ENCODE data around the gene SPNS3.

Gene SPNS3

DNA sequence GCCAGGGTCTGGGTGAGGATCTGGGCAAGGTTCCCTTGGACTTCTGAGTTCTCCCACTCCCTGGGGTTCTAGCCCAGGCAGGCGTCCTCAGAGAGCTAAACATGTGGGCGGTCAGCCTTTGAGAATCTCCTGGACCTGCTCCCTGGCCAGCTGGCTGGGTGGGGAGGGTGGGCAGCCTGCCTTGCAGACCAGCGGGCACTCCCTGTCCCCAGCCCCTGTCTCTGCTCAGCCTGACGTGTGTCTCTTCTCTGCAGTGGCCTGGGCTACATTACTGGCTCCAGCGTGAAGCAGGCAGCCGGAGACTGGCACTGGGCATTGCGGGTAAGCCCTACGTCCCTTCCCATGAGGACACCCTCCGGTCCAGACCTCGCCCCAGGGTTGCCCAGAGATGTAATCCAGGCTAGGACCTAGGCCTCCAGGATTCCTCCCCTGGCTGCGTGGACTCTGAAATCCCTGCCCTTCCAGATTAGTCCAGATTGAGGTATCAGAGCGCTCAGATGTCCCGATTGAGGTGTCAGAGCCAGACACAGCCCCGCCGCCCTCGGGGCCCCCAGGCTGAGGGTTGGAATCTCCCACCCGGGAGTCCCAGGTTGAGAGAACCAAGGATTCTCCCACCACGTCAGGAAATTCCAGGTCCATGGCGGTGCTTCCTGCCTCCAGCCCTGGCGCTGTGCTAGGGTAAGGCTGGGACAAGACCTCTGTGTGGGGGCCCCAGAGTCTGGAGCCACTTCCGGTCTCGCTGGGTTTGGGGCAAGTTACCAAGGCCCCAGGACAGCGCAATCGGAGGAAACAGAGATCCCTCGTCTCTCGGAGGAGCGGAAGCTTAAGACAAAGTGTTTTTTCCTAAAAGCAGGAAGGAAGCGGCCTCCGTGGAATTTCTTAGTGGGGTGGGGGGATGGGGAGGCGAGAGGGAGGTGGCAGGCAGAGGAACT is 97.3 kb downstream of the SPNS3 start:
- no peak for DNase-seq (ENCODE audit: low read depth)

DNA sequence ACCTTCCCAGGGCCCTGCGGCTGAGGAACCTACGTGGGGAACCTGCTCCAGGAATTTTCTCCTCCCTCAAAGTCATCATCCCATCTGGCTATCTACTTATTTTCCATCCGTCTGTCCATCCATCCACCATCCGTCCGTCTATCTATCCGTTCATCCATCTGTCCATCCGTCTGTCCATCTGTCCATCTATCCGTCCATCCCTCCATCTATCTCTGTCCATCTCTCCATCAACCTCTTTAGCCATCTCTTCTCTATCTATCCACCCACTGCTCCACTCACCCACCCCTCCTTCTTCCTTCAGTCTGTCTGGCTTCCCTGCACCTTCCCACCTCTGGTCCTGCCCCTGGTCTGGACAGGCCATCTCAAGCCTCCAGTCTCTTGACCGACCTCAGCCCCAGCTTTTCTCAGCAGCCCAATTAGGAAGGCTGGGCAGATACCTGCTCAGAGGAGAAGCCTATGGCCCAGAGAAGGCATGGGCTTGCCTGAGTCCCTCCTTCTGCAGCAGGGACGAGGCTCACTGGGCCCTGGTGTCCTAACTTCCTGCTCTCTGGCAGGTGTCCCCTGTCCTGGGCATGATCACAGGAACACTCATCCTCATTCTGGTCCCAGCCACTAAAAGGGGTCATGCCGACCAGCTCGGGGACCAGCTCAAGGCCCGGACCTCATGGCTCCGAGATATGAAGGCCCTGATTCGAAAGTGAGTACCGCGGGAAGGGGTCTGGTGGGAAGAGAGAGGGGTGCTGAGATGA is 98.4 kb downstream of the SPNS3 start:
- no peak for DNase-seq (ENCODE audit: low read depth)

DNA sequence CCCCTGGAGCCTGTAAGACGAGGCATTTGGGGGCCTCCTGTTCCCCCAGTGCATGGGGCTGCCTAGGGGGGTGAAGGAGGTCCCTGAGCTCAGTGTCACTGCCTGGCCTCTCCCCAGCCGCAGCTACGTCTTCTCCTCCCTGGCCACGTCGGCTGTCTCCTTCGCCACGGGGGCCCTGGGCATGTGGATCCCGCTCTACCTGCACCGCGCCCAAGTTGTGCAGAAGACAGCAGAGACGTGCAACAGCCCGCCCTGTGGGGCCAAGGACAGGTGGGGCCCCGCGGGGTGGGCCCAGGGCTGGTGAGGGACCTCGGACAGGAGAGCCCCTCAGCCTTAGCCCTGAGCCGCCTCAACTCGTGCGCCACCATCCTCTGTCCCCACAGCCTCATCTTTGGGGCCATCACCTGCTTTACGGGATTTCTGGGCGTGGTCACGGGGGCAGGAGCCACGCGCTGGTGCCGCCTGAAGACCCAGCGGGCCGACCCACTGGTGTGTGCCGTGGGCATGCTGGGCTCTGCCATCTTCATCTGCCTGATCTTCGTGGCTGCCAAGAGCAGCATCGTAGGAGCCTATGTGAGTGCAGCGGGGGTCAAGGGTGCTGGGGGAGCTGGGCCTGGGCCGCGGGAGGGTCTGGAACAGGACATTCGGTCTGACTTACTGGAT is 99.3 kb downstream of the SPNS3 start:
- no peak for DNase-seq (ENCODE audit: low read depth)

DNA sequence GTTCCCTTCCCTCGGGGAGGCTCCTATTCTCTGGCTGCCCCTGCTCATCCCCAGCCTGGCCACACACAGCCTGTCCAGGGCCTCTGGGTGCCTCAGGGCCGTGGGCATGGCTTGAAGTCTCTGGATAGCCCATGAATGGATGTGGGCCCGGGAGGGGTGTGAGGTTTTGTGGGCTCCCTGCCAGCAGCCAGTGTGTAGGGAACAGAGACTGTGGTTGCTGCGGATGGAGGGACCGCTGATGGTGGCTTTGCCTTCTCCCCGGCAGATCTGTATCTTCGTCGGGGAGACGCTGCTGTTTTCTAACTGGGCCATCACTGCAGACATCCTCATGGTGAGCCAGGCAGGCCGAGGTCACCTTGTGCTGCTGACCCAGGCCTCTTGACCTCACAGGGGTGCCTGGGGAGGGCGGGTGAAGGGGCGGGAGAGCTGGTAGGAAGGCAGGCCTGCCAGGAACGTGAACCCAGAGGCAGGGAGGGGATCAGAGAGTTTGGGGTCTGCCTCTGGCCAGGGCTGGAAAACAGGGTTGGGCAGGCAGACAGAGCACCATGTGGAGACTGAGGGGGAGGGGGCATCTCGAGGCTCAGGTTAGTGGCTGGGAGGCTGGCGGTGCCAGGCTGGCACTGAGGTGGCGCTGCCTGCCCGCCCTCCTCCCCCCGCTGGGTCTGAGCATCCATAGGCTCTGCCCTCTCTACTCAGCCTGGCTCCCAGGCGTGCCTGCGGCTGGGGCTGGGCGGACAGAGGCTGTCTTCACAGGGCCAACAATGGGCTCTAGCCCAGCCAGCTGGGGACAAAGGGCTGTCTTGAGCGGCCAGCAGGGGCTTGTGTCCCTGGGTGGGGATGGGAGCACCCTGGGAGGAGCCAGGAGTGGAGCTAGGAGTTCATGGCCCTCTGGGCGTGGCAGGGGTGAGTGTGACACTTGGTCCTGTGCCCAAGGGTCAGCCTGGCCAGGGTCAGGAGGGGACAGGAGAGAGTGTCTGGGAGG is 100.1 kb downstream of the SPNS3 start:
- DNase-seq (ENCODE audit: low read depth) = no peak

DNA sequence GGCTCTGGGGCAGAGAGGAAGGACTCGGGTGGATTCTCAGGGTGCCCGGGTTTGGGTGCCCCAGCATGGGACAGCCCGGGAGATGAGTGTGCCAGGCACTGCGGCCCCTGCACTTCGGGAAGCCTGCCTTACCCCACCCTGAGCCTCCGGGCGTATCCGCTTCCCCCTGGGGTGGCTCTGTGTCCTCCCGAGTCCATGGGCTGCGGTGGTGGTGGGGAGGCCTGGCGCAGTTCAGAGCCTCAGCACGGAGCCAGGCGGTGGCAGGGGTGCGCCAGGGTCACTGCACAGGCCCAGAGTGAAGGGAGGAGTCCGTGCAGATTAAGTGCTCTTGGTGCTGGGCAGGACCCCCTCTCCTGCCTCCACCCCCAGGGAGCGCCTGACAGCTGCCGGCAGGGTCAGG is 100.8 kb downstream of the SPNS3 start:
- no peak for DNase-seq (ENCODE audit: low read depth)

DNA sequence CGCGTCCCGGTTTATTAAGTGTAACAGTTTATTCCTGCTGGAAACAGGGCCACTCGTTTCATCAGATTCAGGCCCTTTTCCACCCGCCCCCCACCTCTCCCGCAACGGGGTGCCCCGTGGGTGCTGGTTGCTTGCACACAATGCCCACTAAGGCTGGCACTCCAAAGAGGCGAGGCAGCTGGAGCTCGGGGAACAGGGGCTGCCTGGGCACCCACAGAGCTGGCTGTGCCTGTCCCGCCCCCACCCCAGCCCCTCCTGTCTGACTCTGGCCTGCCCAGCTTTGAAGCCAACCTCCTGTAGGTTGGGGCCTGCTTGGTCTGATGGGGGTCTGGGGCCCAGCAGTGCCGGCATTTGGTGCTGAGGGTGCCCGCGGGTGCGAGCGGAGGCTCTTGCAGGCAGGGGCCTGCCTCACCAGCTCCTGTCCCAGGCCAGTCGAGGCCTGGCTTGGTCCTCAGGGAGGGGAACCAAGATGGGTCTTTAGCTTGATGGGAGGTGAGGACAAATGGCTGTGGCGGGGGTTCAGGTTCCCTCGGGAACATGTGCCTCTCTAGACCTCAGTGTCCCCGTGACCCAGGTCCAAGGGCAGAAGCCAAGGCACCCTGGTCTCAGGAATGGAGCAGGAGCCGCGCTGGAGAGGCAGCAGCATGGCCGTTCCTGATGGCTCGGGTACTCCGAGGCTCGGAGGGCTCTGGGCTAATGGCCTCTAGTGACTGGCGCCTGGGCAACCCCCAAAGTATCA is 101.4 kb downstream of the SPNS3 start:
- no peak for DNase-seq (ENCODE audit: low read depth)

DNA sequence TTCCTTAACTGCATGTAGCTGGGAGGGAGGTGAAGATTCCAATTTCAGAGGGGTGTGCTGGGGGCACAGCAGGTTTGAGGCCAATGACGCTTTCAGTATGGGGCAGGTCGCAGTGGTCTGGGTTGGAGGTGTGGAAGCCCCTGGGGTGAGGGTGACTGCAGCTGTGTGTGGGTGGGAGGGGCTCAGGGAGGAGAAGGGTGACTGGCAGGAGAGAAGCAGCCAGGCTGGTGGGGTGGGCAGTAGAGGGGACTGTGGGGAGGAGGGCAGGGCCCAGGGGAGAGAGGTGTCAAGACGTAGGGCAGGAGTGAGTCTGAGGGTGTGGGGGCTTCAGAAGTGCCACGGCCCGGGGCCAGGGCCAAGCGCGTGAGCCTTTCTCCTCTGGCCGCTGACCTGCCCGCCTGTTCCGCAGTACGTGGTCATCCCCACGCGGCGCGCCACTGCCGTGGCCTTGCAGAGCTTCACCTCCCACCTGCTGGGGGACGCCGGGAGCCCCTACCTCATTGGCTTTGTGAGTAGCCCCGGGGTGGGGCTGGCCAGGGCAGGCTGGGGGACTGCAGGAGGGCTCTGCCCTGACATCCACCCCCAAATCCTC is 102.0 kb downstream of the SPNS3 start:
- DNase-seq (ENCODE audit: low read depth) = no peak

DNA sequence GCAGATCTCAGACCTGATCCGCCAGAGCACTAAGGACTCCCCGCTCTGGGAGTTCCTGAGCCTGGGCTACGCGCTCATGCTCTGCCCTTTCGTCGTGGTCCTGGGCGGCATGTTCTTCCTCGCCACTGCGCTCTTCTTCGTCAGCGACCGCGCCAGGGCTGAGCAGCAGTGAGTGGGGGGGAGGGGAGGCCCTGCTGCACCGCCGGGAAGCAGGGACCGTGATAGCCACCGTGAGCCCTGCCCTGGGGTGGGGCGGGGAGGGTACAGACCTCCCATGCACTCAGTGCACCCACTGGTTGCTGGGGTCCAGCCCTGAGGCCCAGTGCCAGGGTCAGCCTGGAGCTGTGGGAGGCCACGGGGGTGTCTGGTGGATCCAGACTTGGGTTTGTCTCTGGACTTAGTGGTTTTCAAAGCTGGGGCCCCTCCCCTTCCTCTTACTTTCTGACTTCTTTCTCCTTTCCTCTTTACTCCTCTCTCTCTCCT is 102.6 kb downstream of the SPNS3 start:
- DNase-seq (ENCODE audit: low read depth) = no peak

DNA sequence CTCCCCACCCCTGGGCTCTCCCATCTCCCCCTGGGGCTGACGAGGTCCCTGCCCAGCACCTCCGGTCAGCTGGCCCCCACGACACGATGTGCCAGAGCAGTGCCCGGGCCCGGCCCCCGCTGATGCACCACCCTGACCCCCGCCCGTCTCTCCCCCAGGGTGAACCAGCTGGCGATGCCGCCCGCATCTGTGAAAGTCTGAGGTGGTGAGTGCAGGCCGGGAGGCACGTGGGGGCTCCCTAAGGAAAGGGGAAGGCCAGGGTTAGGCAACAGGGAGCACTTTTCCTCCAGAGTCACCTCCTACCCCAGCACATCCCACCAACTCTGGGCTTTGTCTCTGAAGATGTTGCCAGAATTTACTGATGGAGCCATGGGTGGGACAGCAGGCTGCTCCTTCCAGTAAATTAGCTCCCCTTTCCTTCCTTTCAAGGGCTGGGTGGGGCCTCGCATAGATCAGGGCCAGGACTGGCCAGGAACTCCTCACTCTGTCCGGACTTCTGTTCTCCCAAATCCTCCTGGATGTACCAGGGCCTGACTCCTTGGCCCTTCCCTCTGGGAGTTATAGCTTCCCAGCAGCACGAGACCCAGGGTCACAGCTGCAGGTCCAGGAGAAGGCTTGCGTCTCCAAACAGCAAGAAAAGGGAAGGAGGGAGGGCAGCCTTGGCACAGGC is 103.1 kb downstream of the SPNS3 start:
- DNase-seq (ENCODE audit: low read depth) = no peak
